KMS-11 (cell line): ENCODE data around the gene USP11.

Experiments used
- H2AFZ ChIP-seq: fragments of 200-600 bp; sonication (generic); 2 replicates; pipeline ENCODE4 v1.6.1; 2016; ENCODE audit warnings: antibody characterized with exemption, mixed run types, low read depth
- H3K27ac ChIP-seq: fragments of 200-600 bp; sonication (generic); 2 replicates; pipeline ENCODE4 v1.6.1; 2016; ENCODE audit warnings: mild to moderate bottlenecking, mixed run types
- H3K27me3 ChIP-seq: fragments of 200-600 bp; sonication (generic); 2 replicates; pipeline ENCODE4 v1.6.1; 2017; ENCODE audit warnings: mild to moderate bottlenecking, low read depth, mixed run types, moderate library complexity; ENCODE audit not compliant: insufficient read depth
- H3K36me3 ChIP-seq: fragments of 200-600 bp; sonication (generic); 2 replicates; pipeline ENCODE4 v1.6.1; 2017; ENCODE audit warnings: mild to moderate bottlenecking, mixed run types; ENCODE audit not compliant: insufficient read depth
- H3K4me1 ChIP-seq: fragments of 200-600 bp; sonication (generic); 2 replicates; pipeline ENCODE4 v1.6.1; 2016; ENCODE audit warnings: mild to moderate bottlenecking, low read depth, mixed run types; ENCODE audit not compliant: poor library complexity, severe bottlenecking
- H3K4me2 ChIP-seq: fragments of 200-600 bp; sonication (generic); 2 replicates; pipeline ENCODE4 v1.7.0; 2016; ENCODE audit warnings: mild to moderate bottlenecking, mixed run types
- H3K4me3 ChIP-seq: fragments of 200-600 bp; sonication (generic); IDR thresholded peaks from 2 replicates; pipeline ENCODE4 v1.6.1; 2017; ENCODE audit warnings: low read depth, low read length, mixed read lengths; ENCODE audit not compliant: insufficient read depth
- H3K79me2 ChIP-seq: fragments of 200-600 bp; sonication (generic); 2 replicates; pipeline ENCODE4 v1.6.1; 2016; ENCODE audit warnings: low read depth, mixed run types; ENCODE audit not compliant: insufficient read depth
- H3K9ac ChIP-seq: fragments of 200-600 bp; sonication (generic); 2 replicates; pipeline ENCODE4 v1.6.1; 2016; ENCODE audit warnings: mild to moderate bottlenecking, mixed run types
- H4K20me1 ChIP-seq: fragments of 200-600 bp; sonication (generic); 2 replicates; pipeline ENCODE4 v1.6.1; 2016; ENCODE audit warnings: mild to moderate bottlenecking, mixed run types; ENCODE audit not compliant: insufficient read depth
- TF ChIP-seq, protein P1 (sequence below): fragments of 200-600 bp; sonication (generic); conservative IDR thresholded peaks from 2 replicates; pipeline ENCODE4 v1.6.1; 2017; ENCODE audit warnings: low read depth, mild to moderate bottlenecking, antibody characterized with exemption, low read length, moderate library complexity, mixed read lengths

Gene USP11

DNA sequence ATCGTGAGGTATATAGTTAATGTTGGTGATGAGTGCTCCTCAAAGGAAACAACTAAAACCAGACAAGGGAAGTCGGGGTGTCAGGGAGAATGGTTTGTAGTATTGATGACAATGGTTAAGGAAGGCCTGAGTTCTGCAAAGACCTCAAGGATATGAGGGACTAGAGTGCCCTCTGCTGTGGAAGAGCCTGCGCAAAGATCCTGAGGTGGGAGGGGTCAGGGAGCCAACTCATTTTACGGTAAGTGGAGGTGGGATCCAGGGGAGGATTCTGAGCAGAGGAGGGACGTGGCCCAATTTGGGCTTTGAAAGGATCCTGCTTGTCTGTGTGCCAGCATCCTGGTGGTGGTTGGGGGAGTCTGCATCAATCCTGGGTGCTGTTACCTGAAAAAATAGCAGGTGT lies 27.8 kb upstream of the USP11 start:
- Histone ChIP-seq H3K79me2 (no peaks in the 10 kb centered on the region), H3K27me3 (no peaks in the 10 kb centered on the region), H3K36me3 (no peaks in the 10 kb centered on the region; the same call in 1 of the 2 replicates), H3K4me3 (no peak overlapping the region), H2AFZ (no peak overlapping the region), H3K27ac (no peak overlapping the region), H3K9ac (no peak overlapping the region), H3K4me1 (no peaks in the 10 kb centered on the region), H3K4me2 (no peak overlapping the region), H4K20me1 (no peaks in the 10 kb centered on the region)
- TF ChIP-seq, protein P1, sequence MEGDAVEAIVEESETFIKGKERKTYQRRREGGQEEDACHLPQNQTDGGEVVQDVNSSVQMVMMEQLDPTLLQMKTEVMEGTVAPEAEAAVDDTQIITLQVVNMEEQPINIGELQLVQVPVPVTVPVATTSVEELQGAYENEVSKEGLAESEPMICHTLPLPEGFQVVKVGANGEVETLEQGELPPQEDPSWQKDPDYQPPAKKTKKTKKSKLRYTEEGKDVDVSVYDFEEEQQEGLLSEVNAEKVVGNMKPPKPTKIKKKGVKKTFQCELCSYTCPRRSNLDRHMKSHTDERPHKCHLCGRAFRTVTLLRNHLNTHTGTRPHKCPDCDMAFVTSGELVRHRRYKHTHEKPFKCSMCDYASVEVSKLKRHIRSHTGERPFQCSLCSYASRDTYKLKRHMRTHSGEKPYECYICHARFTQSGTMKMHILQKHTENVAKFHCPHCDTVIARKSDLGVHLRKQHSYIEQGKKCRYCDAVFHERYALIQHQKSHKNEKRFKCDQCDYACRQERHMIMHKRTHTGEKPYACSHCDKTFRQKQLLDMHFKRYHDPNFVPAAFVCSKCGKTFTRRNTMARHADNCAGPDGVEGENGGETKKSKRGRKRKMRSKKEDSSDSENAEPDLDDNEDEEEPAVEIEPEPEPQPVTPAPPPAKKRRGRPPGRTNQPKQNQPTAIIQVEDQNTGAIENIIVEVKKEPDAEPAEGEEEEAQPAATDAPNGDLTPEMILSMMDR, result no peak

DNA sequence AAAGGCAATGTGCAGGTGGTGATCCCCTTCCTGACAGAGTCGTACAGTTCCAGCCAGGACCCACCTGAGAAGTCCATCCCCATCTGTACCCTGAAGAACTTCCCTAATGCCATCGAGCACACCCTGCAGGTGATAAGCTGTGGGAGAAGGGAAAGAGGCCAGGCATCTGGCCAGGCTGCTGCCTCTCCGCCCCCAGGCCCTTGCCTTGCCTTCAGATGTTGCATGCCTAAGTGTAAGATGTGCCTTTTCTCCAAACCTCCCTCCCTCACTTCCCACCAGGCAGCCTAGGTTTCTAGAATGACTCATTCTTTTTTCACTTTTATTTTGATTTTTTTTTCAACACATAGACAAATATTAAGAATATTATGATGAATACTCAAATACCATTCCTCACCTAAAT lies 26.5 kb upstream of the USP11 start:
- Histone ChIP-seq H3K4me1 (no peaks in the 10 kb centered on the region), H3K79me2 (no peaks in the 10 kb centered on the region), H3K36me3 (no peaks in the 10 kb centered on the region; the same call in 1 of the 2 replicates), H3K4me3 (no peak overlapping the region), H3K9ac (no peak overlapping the region), H3K27me3 (no peaks in the 10 kb centered on the region), H3K27ac (no peak overlapping the region), H4K20me1 (no peaks in the 10 kb centered on the region), H2AFZ (no peak overlapping the region), H3K4me2 (no peak overlapping the region)
- TF ChIP-seq, protein P1, result no peak

DNA sequence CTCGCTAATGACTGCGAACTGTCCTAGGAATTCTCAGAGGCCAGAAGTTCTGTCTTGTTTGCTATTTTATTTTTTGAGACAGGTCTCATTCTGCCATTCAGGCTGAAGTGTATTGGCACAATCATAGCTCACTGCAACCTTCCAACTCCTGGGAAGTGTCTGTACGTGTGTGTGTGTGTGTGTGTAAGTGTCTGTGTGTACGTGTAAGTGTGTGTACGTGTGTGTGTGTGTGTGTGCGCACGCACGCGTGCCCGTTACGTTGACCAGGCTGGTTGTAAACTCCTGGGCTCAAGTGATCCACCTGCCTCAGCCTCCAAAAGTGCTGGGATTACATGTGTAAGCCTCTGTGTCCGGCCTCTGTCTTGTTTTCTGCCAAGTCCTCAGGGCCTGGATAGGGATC lies 24.7 kb upstream of the USP11 start:
- Histone ChIP-seq H3K4me3 (no peak overlapping the region), H3K27ac (no peak overlapping the region), H2AFZ (no peak overlapping the region), H3K79me2 (no peaks in the 10 kb centered on the region), H3K27me3 (no peaks in the 10 kb centered on the region), H3K4me2 (no peak overlapping the region), H3K36me3 (no peaks in the 10 kb centered on the region; the same call in 1 of the 2 replicates), H3K9ac (no peak overlapping the region), H3K4me1 (no peaks in the 10 kb centered on the region), H4K20me1 (no peaks in the 10 kb centered on the region)
- TF ChIP-seq, protein P1, result no peak

DNA sequence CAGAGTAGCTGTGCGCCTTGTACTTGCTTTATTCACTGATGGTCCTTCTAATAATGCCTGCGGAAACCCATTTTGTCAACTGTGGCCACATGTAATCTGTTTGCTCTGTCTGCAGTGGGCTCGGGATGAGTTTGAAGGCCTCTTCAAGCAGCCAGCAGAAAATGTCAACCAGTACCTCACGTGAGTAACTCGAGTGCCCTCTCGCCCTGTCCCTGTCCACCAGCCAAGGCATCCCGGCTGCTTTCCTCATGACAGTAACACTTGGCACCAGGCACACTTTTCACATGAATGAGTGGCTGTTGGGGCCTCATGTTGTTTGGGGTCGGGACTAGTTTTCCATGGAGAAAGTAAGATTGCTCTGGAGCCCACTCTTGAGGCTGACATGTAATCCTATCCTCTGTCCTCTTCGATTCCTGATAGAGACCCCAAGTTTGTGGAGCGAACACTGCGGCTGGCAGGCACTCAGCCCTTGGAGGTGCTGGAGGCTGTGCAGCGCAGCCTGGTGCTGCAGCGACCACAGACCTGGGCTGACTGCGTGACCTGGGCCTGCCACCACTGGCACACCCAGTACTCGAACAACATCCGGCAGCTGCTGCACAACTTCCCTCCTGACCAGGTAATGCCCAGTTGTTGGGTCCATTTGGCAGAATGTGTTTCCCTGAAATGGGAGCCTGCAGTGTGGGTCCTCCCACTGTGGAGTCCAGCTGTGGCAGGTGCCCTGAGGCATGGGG lies 23.1 kb upstream of the USP11 start:
- no peak overlapping the region for H2AFZ ChIP-seq
- TF ChIP-seq, protein P1, result no peak
- no peaks in the 10 kb centered on the region for H3K4me1 ChIP-seq
- H3K27me3 ChIP-seq, result no peaks in the 10 kb centered on the region
- no peaks in the 10 kb centered on the region for H3K79me2 ChIP-seq
- no peaks in the 10 kb centered on the region for H4K20me1 ChIP-seq
- H3K36me3 ChIP-seq, result no peaks in the 10 kb centered on the region; the same call in 1 of the 2 replicates
- no peak overlapping the region for H3K9ac ChIP-seq
- no peak overlapping the region for H3K27ac ChIP-seq
- no peak overlapping the region for H3K4me3 ChIP-seq
- no peak overlapping the region for H3K4me2 ChIP-seq
